ENCODE measurements around the gene GBE1. TPM values are rescaled to one million over a fixed set of nuclear protein-coding genes. Genes with fewer than 3 reads are reported as not detected.
"Not testable (repeated sequence)": the region's sequence is repeated elsewhere in the genome, so short reads cannot be mapped to it uniquely, and the experiment has no call there.

Gene GBE1
- total and polyA plus RNA-seq, 9 of the 15 experiments (the other 6 are each of a cell fraction or from before 2014, with no cell fraction given), result 7.9 to 25.6 (median 13.1) TPM

DNA sequence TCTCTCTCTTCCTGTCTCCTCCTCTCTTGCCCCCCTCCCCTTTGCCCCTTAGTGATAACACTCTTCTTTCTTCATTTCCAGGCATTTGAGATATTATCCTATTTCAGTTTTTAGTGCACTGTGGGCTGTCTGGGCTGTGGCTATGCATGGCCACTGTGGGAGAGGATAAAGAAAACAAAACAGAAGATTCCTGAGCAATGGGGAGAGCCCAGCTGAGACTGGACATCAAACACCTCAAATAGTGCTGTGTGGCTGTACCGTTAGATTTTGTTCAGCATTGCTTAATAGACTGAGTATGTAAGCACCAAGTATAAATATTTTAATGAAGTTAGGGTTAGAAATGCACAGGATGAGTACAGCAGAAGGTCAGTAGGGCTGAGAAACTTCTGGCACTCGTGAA, 7.9 kb upstream of the GBE1 start (continued):
- TF ChIP-seq RAD21 (CRISPR knock-in tag; conservative IDR thresholded peaks at IDR 0.05 in 1 of 2, IDR thresholded peaks at IDR 0.05 in 1 of 2), result no peak

DNA sequence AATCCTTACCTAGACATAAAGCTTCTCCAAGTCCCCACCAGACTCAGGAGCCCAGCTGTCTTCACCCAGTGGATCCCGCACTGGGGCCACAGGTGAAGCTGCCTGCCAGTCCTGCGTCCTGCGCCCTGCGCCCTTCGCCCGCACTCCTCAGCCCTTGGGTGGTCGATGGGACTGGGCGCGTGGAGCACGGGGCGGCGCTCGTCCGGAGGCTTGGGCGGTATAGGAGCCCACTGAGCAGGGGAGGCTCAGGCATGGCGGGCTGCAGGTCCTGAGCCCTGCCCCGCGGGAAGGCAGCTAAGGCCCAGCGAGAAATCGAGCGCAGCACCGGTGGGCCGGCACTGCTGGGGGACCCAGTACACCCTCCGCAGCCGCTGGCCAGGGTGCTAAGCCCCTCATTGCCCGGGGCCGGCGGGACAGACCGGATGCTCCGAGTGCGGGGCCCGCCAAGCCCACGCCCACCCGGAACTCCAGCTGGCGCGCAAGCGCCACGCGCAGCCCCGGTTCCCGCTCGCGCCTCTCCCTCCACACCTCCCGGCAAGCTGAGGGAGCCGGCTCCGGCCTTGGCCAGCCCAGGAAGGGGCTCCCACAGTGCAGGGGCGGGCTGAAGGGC, 5.9 kb upstream of the GBE1 start:
- H3K27ac ChIP-seq (ENCODE audit: extremely low read depth, low read depth, low read length); FAIRE-seq; CTCF ChIA-PET (ENCODE audit: low intra/inter-chr PET ratio); DNase-seq (ENCODE audit: extremely low read depth in 1 of 4, low spot score in 3 of 4); POLR2A ChIA-PET; intact Hi-C loops (cut with micrococcal nuclease); H3K9me3 ChIP-seq (replicated peaks; ENCODE audit: control insufficient read depth, insufficient read depth, low read depth, low read length); H3K4me2 ChIP-seq (ENCODE audit: insufficient read depth, low read length); H3K36me3 ChIP-seq (ENCODE audit: control insufficient read depth, insufficient read depth, low read length); H4K20me1 ChIP-seq (replicated peaks; ENCODE audit: control insufficient read depth, insufficient read depth, low read length); H3K4me3 ChIP-seq; ATAC-seq; H3K4me1 ChIP-seq (replicated peaks in 1 of 2; ENCODE audit: control insufficient read depth in 2 of 2, insufficient read depth in 2 of 2, low read length in 2 of 2); H3K9me1 ChIP-seq (ENCODE audit: control insufficient read depth, insufficient read depth, low read length); H3K79me2 ChIP-seq (ENCODE audit: control insufficient read depth, insufficient read depth, low read length); H3K27me3 ChIP-seq (ENCODE audit: control insufficient read depth in 2 of 2, insufficient read depth in 2 of 2, low read length in 2 of 2); BruUV-seq (replicated peaks); in situ Hi-C loops (cut with MboI); H2AFZ ChIP-seq (ENCODE audit: low read depth, low read length); H3K9ac ChIP-seq (ENCODE audit: insufficient read depth in 1 of 2, low read depth in 2 of 2, low read length in 2 of 2): not testable (repeated sequence)
- WGBS (ENCODE audit: insufficient coverage, low coverage, missing lambda C conversion rate), result 69% methylated on average over 6 of the region's 47 CpGs

- H3K9me3 ChIP-seq (replicated peaks; ENCODE audit: control insufficient read depth, insufficient read depth, low read depth, low read length), result no peaks in the 10 kb centered on the region
- H3K79me2 ChIP-seq (ENCODE audit: control insufficient read depth, insufficient read depth, low read length), result peaks cover 6% of the 10 kb centered on the region
- H3K9ac ChIP-seq (ENCODE audit: insufficient read depth in 1 of 2, low read depth in 2 of 2, low read length in 2 of 2), result no peak overlapping the region
- ChIA-PET CTCF (ENCODE audit: low intra/inter-chr PET ratio) (no interaction called here), POLR2A (interaction anchor here (1.0 kb wide), 1 partner anchor 14 kb away, joined by 3 read pairs; no protein-coding TSS in a partner anchor)
- FAIRE-seq (no peak), ATAC-seq (no peak), DNase-seq (ENCODE audit: extremely low read depth in 1 of 4, low spot score in 3 of 4) (no peak)
- intact Hi-C loops (cut with micrococcal nuclease) (no loop called here), in situ Hi-C loops (cut with MboI) (no loop called here)
- BruUV-seq (replicated peaks), result no TSS peak
- no peaks in the 10 kb centered on the region for H4K20me1 ChIP-seq (replicated peaks; ENCODE audit: control insufficient read depth, insufficient read depth, low read length)
- H3K9me1 ChIP-seq (ENCODE audit: control insufficient read depth, insufficient read depth, low read length), result no peaks in the 10 kb centered on the region
- H3K4me2 ChIP-seq (ENCODE audit: insufficient read depth, low read length), result no peak overlapping the region
- H3K27me3 ChIP-seq (ENCODE audit: control insufficient read depth in 2 of 2, insufficient read depth in 2 of 2, low read length in 2 of 2), result no peaks in the 10 kb centered on the region
- no peak overlapping the region for H3K4me3 ChIP-seq
- H2AFZ ChIP-seq (ENCODE audit: low read depth, low read length), result no peak overlapping the region
- 77% methylated on average over 2 of the region's 2 CpGs for WGBS (ENCODE audit: insufficient coverage, low coverage, missing lambda C conversion rate)
- no peak overlapping the region for H3K27ac ChIP-seq (ENCODE audit: extremely low read depth, low read depth, low read length)
- H3K36me3 ChIP-seq (ENCODE audit: control insufficient read depth, insufficient read depth, low read length), result no peaks in the 10 kb centered on the region; the same call in 2 of the 3 replicates
- peaks cover 3 to 9% of the 10 kb centered on the region in 2 experiments; a peak in 4 of 5 replicates for H3K4me1 ChIP-seq (replicated peaks in 1 of 2; ENCODE audit: control insufficient read depth in 2 of 2, insufficient read depth in 2 of 2, low read length in 2 of 2)
- TF ChIP-seq ZNF232 (CRISPR knock-in tag; IDR thresholded peaks at IDR 0.05) (no peak), GATAD2B (IDR thresholded peaks at IDR 0.05; ENCODE audit: borderline replicate concordance) (no peak), HMGN3 (IDR thresholded peaks at IDR 0.05; ENCODE audit: borderline replicate concordance, extremely low read depth, insufficient read length, low read depth, low read length) (no peak), IRF9 (tag; IDR thresholded peaks at IDR 0.05) (no peak), PHB (CRISPR knock-in tag; IDR thresholded peaks at IDR 0.05) (no peak), GTF2E2 (tag; IDR thresholded peaks at IDR 0.05) (no peak)
- TF ChIP-seq, protein P1, sequence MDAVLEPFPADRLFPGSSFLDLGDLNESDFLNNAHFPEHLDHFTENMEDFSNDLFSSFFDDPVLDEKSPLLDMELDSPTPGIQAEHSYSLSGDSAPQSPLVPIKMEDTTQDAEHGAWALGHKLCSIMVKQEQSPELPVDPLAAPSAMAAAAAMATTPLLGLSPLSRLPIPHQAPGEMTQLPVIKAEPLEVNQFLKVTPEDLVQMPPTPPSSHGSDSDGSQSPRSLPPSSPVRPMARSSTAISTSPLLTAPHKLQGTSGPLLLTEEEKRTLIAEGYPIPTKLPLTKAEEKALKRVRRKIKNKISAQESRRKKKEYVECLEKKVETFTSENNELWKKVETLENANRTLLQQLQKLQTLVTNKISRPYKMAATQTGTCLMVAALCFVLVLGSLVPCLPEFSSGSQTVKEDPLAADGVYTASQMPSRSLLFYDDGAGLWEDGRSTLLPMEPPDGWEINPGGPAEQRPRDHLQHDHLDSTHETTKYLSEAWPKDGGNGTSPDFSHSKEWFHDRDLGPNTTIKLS (IDR thresholded peaks at IDR 0.05; ENCODE audit: borderline replicate concordance, low read depth), result no peak
- TF ChIP-seq, protein P2, sequence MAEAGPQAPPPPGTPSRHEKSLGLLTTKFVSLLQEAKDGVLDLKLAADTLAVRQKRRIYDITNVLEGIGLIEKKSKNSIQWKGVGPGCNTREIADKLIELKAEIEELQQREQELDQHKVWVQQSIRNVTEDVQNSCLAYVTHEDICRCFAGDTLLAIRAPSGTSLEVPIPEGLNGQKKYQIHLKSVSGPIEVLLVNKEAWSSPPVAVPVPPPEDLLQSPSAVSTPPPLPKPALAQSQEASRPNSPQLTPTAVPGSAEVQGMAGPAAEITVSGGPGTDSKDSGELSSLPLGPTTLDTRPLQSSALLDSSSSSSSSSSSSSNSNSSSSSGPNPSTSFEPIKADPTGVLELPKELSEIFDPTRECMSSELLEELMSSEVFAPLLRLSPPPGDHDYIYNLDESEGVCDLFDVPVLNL (CRISPR knock-in tag; IDR thresholded peaks at IDR 0.05; ENCODE audit: low read depth), result no peak
Measured at GRCh38 chr3:81765400-81765799, 4.0 kb upstream of the GBE1 start.
